Lower lobe of right lung (tissue), 2 donors: ENCODE data around the gene NKIRAS2. TPM values are rescaled to one million over a fixed set of nuclear protein-coding genes. Genes with fewer than 3 reads are reported as not detected.

ENCODE experiments used
- ATAC-seq, 2 donors: fragments of 200-7000 bp; cut with Tn5 transposase; one replicate each; pipeline ENCODE4 v1.9.1; 2020 to 2022; ENCODE audit warnings: mild to moderate bottlenecking in 2 of 2, moderate library complexity in 2 of 2
- DNase-seq: peaks from one replicate; pipeline ENCODE4 v3.0.0-alpha.2; 2020
- H3K27ac ChIP-seq: fragments of 200-600 bp; one replicate; pipeline ENCODE4 v1.8.0; 2022
- H3K27me3 ChIP-seq: fragments of 200-600 bp; one replicate; pipeline ENCODE4 v1.8.0; 2022; ENCODE audit warnings: low read depth
- H3K36me3 ChIP-seq: fragments of 200-600 bp; one replicate; pipeline ENCODE4 v1.8.0; 2022; ENCODE audit warnings: mild to moderate bottlenecking
- H3K4me1 ChIP-seq: fragments of 200-600 bp; one replicate; pipeline ENCODE4 v1.8.0; 2022
- H3K4me3 ChIP-seq: fragments of 200-600 bp; one replicate; pipeline ENCODE4 v1.8.0; 2022; ENCODE audit warnings: mild to moderate bottlenecking
- H3K9me3 ChIP-seq: fragments of 200-600 bp; one replicate; pipeline ENCODE4 v1.8.0; 2022
- CTCF ChIP-seq: fragments of 200-600 bp; IDR thresholded peaks from one replicate; pipeline ENCODE4 v1.8.0; 2022; ENCODE audit warnings: antibody characterized with exemption, mild to moderate bottlenecking
- intact Hi-C: fragments of 100-400 bp; cut with DNase I; formaldehyde crosslinking; loops from one replicate; pipeline ENCODE4 v1.11.0; 2022
- total RNA-seq: library from RNA; stranded (reverse); fragmentation: NEBNext Ultra II Directional; extraction: Animal tissue kit (Norgen Biotek cat#: 25700); gene quantifications from one replicate; pipeline ENCODE4 v1.2.1, GENCODE V29; 2021
- donor health status: DM: no; HTN: yes; CAD: no; lungs with severe emphysema.

The NKIRAS2 gene
- total RNA-seq, 1 donor from 2014 or later: 27.1 TPM

DNA sequence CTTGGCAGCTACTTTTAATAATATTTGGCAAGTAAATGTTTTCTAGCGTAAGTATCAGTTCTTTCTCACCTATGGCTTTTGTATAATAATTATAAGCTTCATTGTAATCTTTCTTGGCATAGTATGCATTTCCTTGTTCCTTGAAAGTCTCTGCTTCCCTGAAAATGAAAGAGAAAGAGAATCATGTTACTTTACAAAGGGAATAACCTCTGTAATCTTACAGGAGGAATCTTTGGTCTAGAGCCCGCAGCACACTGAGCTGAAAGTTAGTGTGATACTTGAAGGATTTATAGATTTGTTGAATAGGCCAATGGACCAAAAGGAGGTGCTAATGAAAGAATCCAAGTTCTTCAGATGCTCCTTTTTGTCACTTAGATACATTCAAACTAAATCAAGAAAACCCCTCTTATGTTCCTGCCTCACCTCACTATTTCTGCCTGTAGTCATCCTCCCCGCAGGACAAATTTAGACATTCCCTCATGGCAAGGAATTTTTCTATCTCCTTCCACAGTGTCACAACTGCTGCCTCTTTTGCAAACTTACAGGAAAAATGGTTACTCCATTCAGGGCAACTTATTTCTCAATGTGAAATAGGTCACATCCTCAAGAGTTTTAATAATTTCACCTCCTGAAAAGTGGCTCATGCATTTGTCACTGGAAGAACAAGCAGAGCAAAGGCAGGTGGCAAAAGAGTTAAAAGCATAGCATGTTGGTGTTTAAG lies 19.3 kb upstream of the NKIRAS2 start:
- H3K36me3 ChIP-seq: peaks cover 77% of the 10 kb centered on the region
- TF ChIP-seq CTCF: no peak
- H3K4me1 ChIP-seq: peaks cover 8% of the 10 kb centered on the region
- ATAC-seq: no peak
- H3K27ac ChIP-seq: no peak overlapping the region
- no peaks in the 10 kb centered on the region for H3K27me3 ChIP-seq
- H3K4me3 ChIP-seq: no peak overlapping the region
- H3K9me3 ChIP-seq: no peaks in the 10 kb centered on the region
- no peak for DNase-seq
- intact Hi-C loops: no loop called here

DNA sequence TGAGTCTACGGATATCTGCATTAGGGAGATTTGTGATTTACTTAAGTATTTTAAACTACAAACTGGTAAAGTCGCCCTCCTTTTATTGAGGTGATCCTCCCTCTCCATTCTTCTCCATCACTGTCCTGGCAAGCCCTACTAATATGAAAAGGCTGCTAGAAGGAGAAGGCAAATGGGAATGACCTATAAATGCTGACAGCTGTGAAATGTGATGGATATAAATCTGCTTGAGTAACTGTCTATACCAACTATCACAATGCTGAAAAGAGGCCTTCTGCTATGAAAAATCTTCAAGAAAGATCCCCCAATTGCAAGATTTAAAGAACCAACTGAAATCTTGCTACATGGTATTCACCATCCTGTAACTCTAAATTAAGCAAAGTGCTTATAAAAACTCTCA lies 18.2 kb upstream of the NKIRAS2 start:
- intact Hi-C loops: no loop called here
- DNase-seq: no peak
- no peak overlapping the region for H3K4me3 ChIP-seq
- H3K4me1 ChIP-seq: peaks cover 8% of the 10 kb centered on the region
- H3K36me3 ChIP-seq: peaks cover 66% of the 10 kb centered on the region
- no peak for TF ChIP-seq CTCF
- no peaks in the 10 kb centered on the region for H3K27me3 ChIP-seq
- no peaks in the 10 kb centered on the region for H3K9me3 ChIP-seq
- no peak overlapping the region for H3K27ac ChIP-seq
- no peak for ATAC-seq

DNA sequence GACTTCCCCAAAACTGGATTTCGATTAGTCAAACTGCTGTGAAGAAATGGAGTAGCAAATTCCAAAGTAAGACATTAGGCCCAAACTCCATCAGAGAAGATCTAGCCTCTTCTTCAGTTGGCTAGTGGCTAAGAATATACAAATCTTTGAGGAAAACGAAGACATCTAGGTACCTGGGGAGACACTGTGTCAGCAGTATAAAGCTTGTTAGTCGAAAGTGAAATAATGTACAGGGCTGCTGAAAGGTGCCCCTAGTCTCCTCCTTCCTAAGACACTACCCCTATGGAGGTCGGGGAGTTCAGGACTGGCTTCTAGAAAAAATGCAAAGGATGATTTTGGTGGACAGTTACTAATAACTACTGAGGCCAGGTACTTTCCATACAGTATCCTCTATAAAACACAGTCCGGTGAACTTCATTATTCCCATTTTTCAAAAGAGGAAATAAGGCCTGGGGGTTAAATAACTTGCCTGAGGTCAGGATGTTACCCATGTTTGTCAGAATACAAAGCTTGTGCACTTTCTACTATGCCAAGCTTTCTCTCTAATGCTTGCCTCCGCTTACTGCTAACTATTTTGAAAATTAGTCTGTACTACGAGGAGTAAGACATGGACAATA lies 17.6 kb upstream of the NKIRAS2 start:
- no peak overlapping the region for H3K27ac ChIP-seq
- H3K36me3 ChIP-seq: peaks cover 60% of the 10 kb centered on the region
- peaks cover 8% of the 10 kb centered on the region for H3K4me1 ChIP-seq
- ATAC-seq (no peak), DNase-seq (no peak)
- H3K9me3 ChIP-seq: no peaks in the 10 kb centered on the region
- H3K27me3 ChIP-seq: no peaks in the 10 kb centered on the region
- intact Hi-C loops: no loop called here
- H3K4me3 ChIP-seq: no peak overlapping the region
- no peak for TF ChIP-seq CTCF

GRCh38 chr17:42002792-42003301 lies 17.0 kb upstream of the NKIRAS2 start:
- no peak for DNase-seq
- Histone ChIP-seq H3K4me1 (peaks cover 8% of the 10 kb centered on the region), H3K36me3 (peaks cover 54% of the 10 kb centered on the region), H3K27ac (no peak overlapping the region), H3K27me3 (no peaks in the 10 kb centered on the region), H3K9me3 (no peaks in the 10 kb centered on the region), H3K4me3 (no peak overlapping the region)
- no peak for ATAC-seq
- no peak for TF ChIP-seq CTCF
- intact Hi-C loops: no loop called here

DNA sequence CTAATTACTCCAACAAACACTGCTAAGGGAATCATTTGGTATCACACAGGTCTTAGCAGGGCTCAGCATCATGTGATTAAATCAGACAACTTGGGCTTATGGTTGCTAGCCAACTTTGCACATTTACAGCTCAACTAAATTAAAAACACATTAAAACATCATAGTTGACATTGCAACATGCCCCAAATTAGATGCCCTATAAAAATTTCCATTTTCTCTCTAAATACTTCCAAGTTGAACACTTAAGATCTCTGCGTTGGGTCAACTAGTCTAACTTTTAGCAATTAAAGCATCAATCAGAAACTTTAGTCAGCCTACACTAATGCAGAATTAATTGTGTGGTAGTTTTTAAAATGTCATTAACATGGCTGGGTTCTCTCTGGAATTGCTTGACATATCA lies 14.7 kb upstream of the NKIRAS2 start:
- ATAC-seq (no peak), DNase-seq (no peak)
- Histone ChIP-seq H3K36me3 (peaks cover 31% of the 10 kb centered on the region), H3K27ac (no peak overlapping the region), H3K27me3 (no peaks in the 10 kb centered on the region), H3K9me3 (no peaks in the 10 kb centered on the region), H3K4me1 (peaks cover 21% of the 10 kb centered on the region), H3K4me3 (no peak overlapping the region)
- TF ChIP-seq CTCF: no peak
- intact Hi-C loops: no loop called here
